ENCODE data around the gene KLF13.

KLF13 gene

GRCh38 chr15:31305375-31305774, 21.3 kb upstream of the KLF13 start:
- Histone ChIP-seq H3K36me3 (ENCODE audit: control insufficient read depth in 4 of 4, insufficient read depth in 4 of 4, low read length in 3 of 4) (no peaks in the 10 kb centered on the region), H3K4me3 (ENCODE audit: control insufficient read depth in 1 of 7, extremely low read depth in 1 of 7, insufficient read depth in 4 of 7, low read depth in 2 of 7, low read length in 6 of 7) (no peak overlapping the region), H3K9me3 (ENCODE audit: control extremely low read depth in 1 of 5, control insufficient read depth in 4 of 5, insufficient read depth in 2 of 5, low read depth in 1 of 5, low read length in 4 of 5) (no peaks in the 10 kb centered on the region), H3K4me1 (ENCODE audit: control extremely low read depth in 1 of 4, control insufficient read depth in 4 of 4, insufficient read depth in 4 of 4, low read length in 3 of 4) (peaks cover 4 to 39% (median 16%) of the 10 kb centered on the region in 4 experiments), H3K27ac (ENCODE audit: insufficient read depth in 1 of 2, low read depth in 1 of 2, low read length in 2 of 2, poor library complexity in 1 of 2, severe bottlenecking in 2 of 2) (no peak overlapping the region), H3K27me3 (replicated peaks in 2 of 5; ENCODE audit: control insufficient read depth in 4 of 5, insufficient read depth in 5 of 5, low read length in 4 of 5) (no peaks in the 10 kb centered on the region)
- DNase-seq = no peak
- ChIA-PET CTCF (interaction anchor here (1.3 kb wide), 1 partner anchor 10 kb away, joined by 3 read pairs; no protein-coding TSS in a partner anchor), POLR2A (no interaction called here)
- WGBS (ENCODE audit: insufficient coverage) = 100% methylated on average over 2 of the region's 2 CpGs

GRCh38 chr15:31305796-31306425, 20.7 kb upstream of the KLF13 start:
- ChIA-PET POLR2A (no interaction called here), CTCF (interaction anchor here (0.8 to 1.3 kb wide), 2 partner anchors 10 to 35 kb away, joined by 3 read pairs; no protein-coding TSS in a partner anchor)
- H3K27me3 ChIP-seq (replicated peaks in 2 of 5; ENCODE audit: control insufficient read depth in 4 of 5, insufficient read depth in 5 of 5, low read length in 4 of 5) = no peaks in the 10 kb centered on the region
- no peak overlapping the region for H3K27ac ChIP-seq (ENCODE audit: insufficient read depth in 1 of 2, low read depth in 1 of 2, low read length in 2 of 2, poor library complexity in 1 of 2, severe bottlenecking in 2 of 2)
- H3K4me1 ChIP-seq (ENCODE audit: control extremely low read depth in 1 of 4, control insufficient read depth in 4 of 4, insufficient read depth in 4 of 4, low read length in 3 of 4) = peaks cover 4 to 33% (median 10%) of the 10 kb centered on the region in 4 experiments
- H3K36me3 ChIP-seq (ENCODE audit: control insufficient read depth in 4 of 4, insufficient read depth in 4 of 4, low read length in 3 of 4) = no peaks in the 10 kb centered on the region
- no peaks in the 10 kb centered on the region for H3K9me3 ChIP-seq (ENCODE audit: control extremely low read depth in 1 of 5, control insufficient read depth in 4 of 5, insufficient read depth in 2 of 5, low read depth in 1 of 5, low read length in 4 of 5)
- DNase-seq = no peak
- 98% methylated on average over 9 of the region's 12 CpGs for WGBS (ENCODE audit: insufficient coverage)
- H3K4me3 ChIP-seq (ENCODE audit: control insufficient read depth in 1 of 7, extremely low read depth in 1 of 7, insufficient read depth in 4 of 7, low read depth in 2 of 7, low read length in 6 of 7) = no peak overlapping the region

GRCh38 chr15:31306426-31307269, 20.0 kb upstream of the KLF13 start:
- Histone ChIP-seq H3K27ac (ENCODE audit: insufficient read depth in 1 of 2, low read depth in 1 of 2, low read length in 2 of 2, poor library complexity in 1 of 2, severe bottlenecking in 2 of 2) (no peak overlapping the region), H3K27me3 (replicated peaks in 2 of 5; ENCODE audit: control insufficient read depth in 4 of 5, insufficient read depth in 5 of 5, low read length in 4 of 5) (no peaks in the 10 kb centered on the region), H3K9me3 (ENCODE audit: control extremely low read depth in 1 of 5, control insufficient read depth in 4 of 5, insufficient read depth in 2 of 5, low read depth in 1 of 5, low read length in 4 of 5) (no peaks in the 10 kb centered on the region), H3K36me3 (ENCODE audit: control insufficient read depth in 4 of 4, insufficient read depth in 4 of 4, low read length in 3 of 4) (no peaks in the 10 kb centered on the region), H3K4me3 (ENCODE audit: control insufficient read depth in 1 of 7, extremely low read depth in 1 of 7, insufficient read depth in 4 of 7, low read depth in 2 of 7, low read length in 6 of 7) (no peak overlapping the region), H3K4me1 (ENCODE audit: control extremely low read depth in 1 of 4, control insufficient read depth in 4 of 4, insufficient read depth in 4 of 4, low read length in 3 of 4) (peaks cover 4 to 27% (median 7%) of the 10 kb centered on the region in 4 experiments)
- no peak for DNase-seq
- ChIA-PET CTCF (interaction anchor here (0.8 to 1.3 kb wide), 2 partner anchors 9 to 36 kb away, joined by 3 read pairs; no protein-coding TSS in a partner anchor), POLR2A (no interaction called here)
- 93% methylated on average over 24 of the region's 30 CpGs for WGBS (ENCODE audit: insufficient coverage)

GRCh38 chr15:31307270-31308184, 19.1 kb upstream of the KLF13 start:
- H3K27ac ChIP-seq (ENCODE audit: insufficient read depth in 1 of 2, low read depth in 1 of 2, low read length in 2 of 2, poor library complexity in 1 of 2, severe bottlenecking in 2 of 2) = no peak overlapping the region
- ChIA-PET CTCF (interaction anchor here (0.8 to 1.1 kb wide), 4 partner anchors 10 to 107 kb away, joined by 3 read pairs; no protein-coding TSS in a partner anchor), POLR2A (no interaction called here)
- peaks cover 4 to 23% (median 7%) of the 10 kb centered on the region in 4 experiments for H3K4me1 ChIP-seq (ENCODE audit: control extremely low read depth in 1 of 4, control insufficient read depth in 4 of 4, insufficient read depth in 4 of 4, low read length in 3 of 4)
- no peaks in the 10 kb centered on the region for H3K27me3 ChIP-seq (replicated peaks in 2 of 5; ENCODE audit: control insufficient read depth in 4 of 5, insufficient read depth in 5 of 5, low read length in 4 of 5)
- no peak for DNase-seq
- no peaks in the 10 kb centered on the region for H3K9me3 ChIP-seq (ENCODE audit: control extremely low read depth in 1 of 5, control insufficient read depth in 4 of 5, insufficient read depth in 2 of 5, low read depth in 1 of 5, low read length in 4 of 5)
- 91% methylated on average over 20 of the region's 20 CpGs for WGBS (ENCODE audit: insufficient coverage)
- no peaks in the 10 kb centered on the region for H3K36me3 ChIP-seq (ENCODE audit: control insufficient read depth in 4 of 4, insufficient read depth in 4 of 4, low read length in 3 of 4)
- H3K4me3 ChIP-seq (ENCODE audit: control insufficient read depth in 1 of 7, extremely low read depth in 1 of 7, insufficient read depth in 4 of 7, low read depth in 2 of 7, low read length in 6 of 7) = no peak overlapping the region

GRCh38 chr15:31308185-31308639, 18.4 kb upstream of the KLF13 start:
- no peak overlapping the region for H3K27ac ChIP-seq (ENCODE audit: insufficient read depth in 1 of 2, low read depth in 1 of 2, low read length in 2 of 2, poor library complexity in 1 of 2, severe bottlenecking in 2 of 2)
- 85% methylated on average over 5 of the region's 5 CpGs for WGBS (ENCODE audit: insufficient coverage)
- DNase-seq = no peak
- H3K4me1 ChIP-seq (ENCODE audit: control extremely low read depth in 1 of 4, control insufficient read depth in 4 of 4, insufficient read depth in 4 of 4, low read length in 3 of 4) = peaks cover 4 to 18% (median 5%) of the 10 kb centered on the region in 4 experiments
- H3K9me3 ChIP-seq (ENCODE audit: control extremely low read depth in 1 of 5, control insufficient read depth in 4 of 5, insufficient read depth in 2 of 5, low read depth in 1 of 5, low read length in 4 of 5) = peaks cover 0 to 1% (median 0%) of the 10 kb centered on the region in 5 experiments
- H3K36me3 ChIP-seq (ENCODE audit: control insufficient read depth in 4 of 4, insufficient read depth in 4 of 4, low read length in 3 of 4) = no peaks in the 10 kb centered on the region
- ChIA-PET POLR2A (interaction anchor here (2.0 kb wide), 1 partner anchor 17 kb away, joined by 6 read pairs; the partner anchor contains the start of gene KLF13), CTCF (interaction anchor here (0.8 to 1.1 kb wide), 5 partner anchors 9 to 108 kb away, joined by 3 read pairs; no protein-coding TSS in a partner anchor)
- H3K27me3 ChIP-seq (replicated peaks in 2 of 5; ENCODE audit: control insufficient read depth in 4 of 5, insufficient read depth in 5 of 5, low read length in 4 of 5) = no peaks in the 10 kb centered on the region
- H3K4me3 ChIP-seq (ENCODE audit: control insufficient read depth in 1 of 7, extremely low read depth in 1 of 7, insufficient read depth in 4 of 7, low read depth in 2 of 7, low read length in 6 of 7) = no peak overlapping the region

- no peak for DNase-seq
- POLR2A ChIA-PET = interaction anchor here (0.6 to 2.0 kb wide), 2 partner anchors 15 to 37 kb away, joined by 3 to 6 read pairs; partner anchors contain the start of gene KLF13
- H3K27me3 ChIP-seq (replicated peaks in 2 of 5; ENCODE audit: control insufficient read depth in 4 of 5, insufficient read depth in 5 of 5, low read length in 4 of 5) = no peaks in the 10 kb centered on the region
- CTCF ChIA-PET = no interaction called here
- H3K4me1 ChIP-seq (ENCODE audit: control extremely low read depth in 1 of 4, control insufficient read depth in 4 of 4, insufficient read depth in 4 of 4, low read length in 3 of 4) = peaks cover 0 to 9% (median 0%) of the 10 kb centered on the region in 4 experiments
- no peak overlapping the region for H3K27ac ChIP-seq (ENCODE audit: insufficient read depth in 1 of 2, low read depth in 1 of 2, low read length in 2 of 2, poor library complexity in 1 of 2, severe bottlenecking in 2 of 2)
- H3K36me3 ChIP-seq (ENCODE audit: control insufficient read depth in 4 of 4, insufficient read depth in 4 of 4, low read length in 3 of 4) = no peaks in the 10 kb centered on the region
- H3K4me3 ChIP-seq (ENCODE audit: control insufficient read depth in 1 of 7, extremely low read depth in 1 of 7, insufficient read depth in 4 of 7, low read depth in 2 of 7, low read length in 6 of 7) = no peak overlapping the region
- H3K9me3 ChIP-seq (ENCODE audit: control extremely low read depth in 1 of 5, control insufficient read depth in 4 of 5, insufficient read depth in 2 of 5, low read depth in 1 of 5, low read length in 4 of 5) = peaks cover 0 to 8% (median 4%) of the 10 kb centered on the region in 5 experiments
- 87% methylated on average over 4 of the region's 9 CpGs for WGBS (ENCODE audit: insufficient coverage)
Measured at GRCh38 chr15:31309893-31310606, 16.6 kb upstream of the KLF13 start.
